GM15510 (cell line): ENCODE measurements around the gene YBX1.

Source experiments
- POLR2A ChIP-seq: IDR thresholded peaks from 3 replicates; pipeline ENCODE4 v1.6.1; 2011; ENCODE audit warnings: borderline replicate concordance; ENCODE audit not compliant: insufficient read length; ENCODE audit errors: extremely low read depth

The YBX1 gene

DNA sequence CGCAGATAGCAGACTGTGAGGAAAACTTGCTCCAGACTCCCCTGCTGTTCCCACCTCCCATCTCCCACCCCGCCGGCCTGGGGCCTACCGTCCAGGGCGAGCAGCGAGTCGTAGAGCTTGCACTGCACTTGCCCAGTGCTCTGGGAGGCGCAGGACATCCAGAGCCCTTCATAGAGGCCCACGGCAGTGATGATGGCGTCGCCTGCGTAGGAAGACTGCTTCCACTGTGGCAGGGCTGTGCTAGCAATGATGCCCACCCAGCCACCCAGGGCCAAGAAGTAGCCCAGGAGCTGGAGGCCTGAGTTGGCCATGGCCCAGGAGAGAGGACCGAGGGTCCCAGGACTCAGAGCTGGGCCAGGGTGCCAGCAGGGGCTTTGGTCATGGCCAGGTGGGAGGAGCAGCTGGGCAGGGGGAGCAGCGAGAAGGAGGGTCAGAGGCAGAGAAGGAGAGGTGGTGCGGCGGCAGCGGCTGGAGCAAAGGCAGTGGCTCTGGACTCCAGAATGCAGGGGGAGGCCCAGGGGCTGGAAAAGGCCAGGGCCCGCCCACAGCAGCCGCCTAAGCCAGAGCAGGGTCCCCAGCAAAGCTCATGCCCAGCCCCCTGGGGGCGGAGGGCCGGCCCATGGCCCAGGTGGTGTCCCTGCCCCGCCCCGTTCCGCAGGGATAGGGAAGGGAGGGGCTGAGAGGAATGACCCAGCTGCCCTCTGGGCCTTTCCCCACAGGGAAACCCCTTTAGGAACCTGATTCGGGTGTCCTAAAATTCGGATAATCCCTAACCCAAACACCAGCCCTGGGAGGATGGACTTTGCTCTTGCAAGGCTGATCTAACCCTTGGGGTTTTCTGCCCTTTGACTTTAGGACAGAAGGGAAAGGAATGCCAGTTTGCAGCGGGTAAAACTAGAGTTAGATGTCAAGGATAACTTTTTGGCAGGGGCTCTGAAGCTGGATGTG, 57.8 kb downstream of the YBX1 start, which contains the start of gene CLDN19:
CLDN19 (minus strand) TSS at position 484 of the 948 bp plus-strand sequence; CDS start at position 311, 173 bp downstream.
- TF ChIP-seq POLR2A, result no peak

DNA sequence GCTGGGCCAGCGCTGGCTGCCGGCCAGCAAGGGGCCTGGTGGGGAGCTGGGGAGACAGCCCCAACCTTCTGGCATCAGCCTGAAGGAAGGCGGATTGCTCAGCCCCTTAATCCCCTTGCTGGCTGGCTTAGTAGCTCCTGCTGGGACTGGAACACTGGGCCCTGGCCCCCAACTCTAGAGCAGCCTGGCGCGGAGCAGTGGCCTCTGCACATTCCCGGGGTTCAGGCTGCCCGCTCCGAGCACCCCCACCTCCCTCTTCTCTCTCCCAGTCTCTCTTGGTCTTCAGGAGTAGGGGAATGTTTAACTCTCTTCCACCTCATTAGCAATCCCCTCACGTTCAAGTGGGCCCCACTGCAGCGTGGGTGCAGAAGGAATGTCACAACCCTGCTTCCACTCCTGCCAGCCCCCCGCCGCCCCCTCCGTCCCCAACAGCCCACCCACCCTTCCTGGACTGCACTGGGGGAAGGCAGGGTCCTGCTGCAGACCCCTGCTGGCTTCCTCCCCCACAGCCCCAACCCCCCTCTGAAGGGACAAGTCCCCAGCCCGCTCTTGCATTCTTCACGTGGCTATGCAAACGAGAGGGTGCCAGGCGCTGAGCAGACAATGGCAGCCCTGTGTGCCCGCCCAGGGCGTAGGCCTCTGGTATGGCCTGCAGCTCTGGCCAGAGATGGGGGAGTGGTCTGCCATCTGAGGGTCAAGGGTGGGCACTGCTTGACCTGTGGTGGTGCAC, 58.8 kb downstream of the YBX1 start:
- TF ChIP-seq POLR2A, result no peak

DNA sequence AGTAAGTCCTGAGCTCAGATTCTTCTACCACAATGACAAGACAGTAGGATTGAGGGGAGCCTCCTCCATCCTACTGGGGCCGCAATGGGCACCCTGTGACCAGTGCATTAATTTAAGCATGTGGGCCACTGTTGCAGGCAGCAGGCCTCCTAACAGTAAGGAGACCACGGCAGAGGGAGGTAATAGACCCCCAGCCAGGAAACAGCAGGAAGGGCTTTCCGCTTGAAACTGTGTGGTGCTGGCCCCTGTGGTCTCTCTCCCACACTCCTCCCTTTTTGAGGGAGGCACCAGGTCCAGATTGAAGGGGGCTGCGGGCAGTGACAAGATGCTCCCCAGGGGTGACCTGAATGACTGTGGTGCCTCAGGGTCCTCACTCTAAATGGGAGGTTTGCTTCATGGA, 59.5 kb downstream of the YBX1 start:
- TF ChIP-seq POLR2A, result no peak

DNA sequence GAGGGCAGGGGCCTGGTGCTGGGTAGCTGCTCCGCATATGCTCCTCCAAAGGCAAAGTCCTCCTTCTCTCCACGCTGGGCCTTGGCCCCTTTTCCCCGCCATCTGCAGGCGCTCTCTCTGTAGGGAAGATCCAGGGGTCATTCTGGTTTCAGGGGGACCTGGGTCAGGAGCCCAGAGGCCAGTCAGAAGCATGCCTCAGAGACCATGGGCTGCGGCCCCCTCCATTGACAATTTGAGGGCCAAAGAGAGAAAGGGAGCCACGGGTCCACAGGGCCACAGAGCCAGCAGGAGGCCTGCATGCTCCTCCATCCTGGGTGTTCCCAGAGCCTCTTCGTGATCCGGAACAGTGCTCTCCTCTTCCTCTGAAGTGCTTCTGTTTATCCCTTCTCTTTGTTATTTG, 59.9 kb downstream of the YBX1 start:
- TF ChIP-seq POLR2A, result no peak

DNA sequence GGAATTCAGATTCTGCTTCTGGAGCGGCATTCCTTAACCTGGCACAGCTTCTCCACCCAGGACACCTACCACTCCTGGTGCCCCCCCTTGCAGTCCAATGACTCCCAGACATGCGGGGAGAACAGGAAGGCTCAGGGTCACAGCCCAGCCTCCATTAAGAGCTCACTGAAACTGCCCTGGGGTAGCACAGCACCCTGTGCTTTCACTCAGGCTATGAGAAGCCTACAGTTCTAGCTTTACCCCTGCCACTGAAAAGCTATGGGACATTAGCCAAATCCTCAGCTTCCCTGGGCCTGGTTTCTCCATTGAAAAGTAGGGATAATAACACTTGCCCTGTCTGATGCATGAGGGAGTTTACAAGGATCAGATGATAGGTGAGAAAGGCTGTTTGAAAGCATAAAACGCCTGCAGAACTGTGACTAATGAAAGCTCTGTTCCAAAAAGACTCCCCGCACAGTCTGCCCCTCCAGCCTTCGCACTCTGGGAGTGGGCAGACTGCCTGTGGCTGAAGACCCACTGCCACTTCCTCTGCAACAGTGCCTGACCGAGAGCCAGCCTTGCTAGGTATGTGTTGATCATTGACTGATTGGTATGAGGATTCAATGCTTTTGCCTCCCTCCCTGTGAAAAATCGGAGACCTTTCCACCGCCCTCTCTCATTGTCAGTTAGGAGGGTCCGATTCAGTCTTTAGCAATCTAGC, 60.5 kb downstream of the YBX1 start:
- TF ChIP-seq POLR2A, result no peak

DNA sequence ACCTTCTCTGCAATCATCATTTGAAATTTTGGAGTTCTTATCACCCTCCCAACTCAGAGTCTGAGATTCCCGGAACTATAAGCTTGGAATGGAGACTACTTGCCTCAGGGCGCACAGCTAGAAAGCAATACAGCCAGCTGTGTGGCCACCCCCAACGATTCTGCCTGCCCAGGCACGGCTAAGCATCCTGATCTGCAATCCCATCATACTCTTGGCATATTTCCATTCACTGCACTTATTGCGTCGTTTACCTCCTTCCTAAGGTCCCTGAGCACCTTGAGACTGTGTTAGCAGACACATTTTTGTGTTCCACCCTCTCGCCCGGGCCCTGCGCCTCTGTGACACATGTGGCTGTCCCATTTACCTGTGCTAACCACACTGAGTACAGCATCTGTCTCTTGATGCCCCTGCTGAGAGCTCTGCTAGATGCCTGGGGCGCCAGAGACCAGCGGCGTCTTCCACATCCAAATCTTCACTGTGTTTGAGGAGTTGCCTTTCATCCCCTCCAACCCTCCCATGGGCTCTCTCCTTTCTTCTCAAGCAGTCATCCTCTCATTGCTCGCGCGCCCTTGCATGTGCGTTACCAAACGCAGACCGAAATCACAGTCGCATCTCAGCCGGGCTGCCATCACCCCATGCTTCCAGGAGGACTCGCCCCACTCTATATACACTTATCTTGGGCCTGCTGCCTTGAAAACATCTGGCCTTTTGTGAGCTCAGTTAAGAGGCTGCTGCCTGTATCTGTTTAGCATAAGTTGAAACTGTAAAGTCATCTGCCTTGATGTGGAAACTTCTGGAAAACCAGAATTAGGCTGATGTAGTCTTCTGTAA, 61.3 kb downstream of the YBX1 start:
- TF ChIP-seq POLR2A, result no peak

DNA sequence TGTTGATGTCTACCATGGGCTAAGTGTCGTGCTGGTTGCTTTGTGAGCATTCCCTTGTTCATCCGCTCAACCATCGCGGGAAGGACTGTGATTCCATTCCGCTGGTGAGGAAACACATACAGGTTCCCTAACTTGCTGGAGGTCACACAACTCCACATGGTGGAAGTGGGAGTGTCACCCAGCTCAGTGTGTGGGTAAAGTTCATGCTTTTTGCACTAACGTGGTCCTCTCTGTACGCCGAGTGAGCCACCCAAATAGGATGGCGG, 61.9 kb downstream of the YBX1 start:
- no peak for TF ChIP-seq POLR2A

DNA sequence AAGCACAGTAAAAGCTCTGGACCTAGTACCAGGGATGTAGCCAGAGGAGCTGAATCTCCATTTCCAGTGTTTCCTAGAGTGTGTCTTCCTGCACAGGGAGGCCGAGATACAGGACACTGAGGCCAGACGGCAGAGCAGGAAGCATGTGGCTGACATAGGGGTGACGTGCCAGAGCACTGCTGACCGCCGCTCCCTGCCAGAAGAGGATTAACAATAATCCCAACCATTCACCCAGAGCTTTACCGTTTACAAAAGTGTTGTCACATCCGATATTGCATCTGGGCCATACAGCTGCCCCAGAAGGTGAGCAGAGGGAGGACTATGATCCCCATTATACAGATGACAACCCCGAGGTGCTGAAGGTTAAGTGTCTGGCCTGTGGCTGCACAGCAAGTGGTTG, 63.6 kb downstream of the YBX1 start:
- TF ChIP-seq POLR2A, result no peak

DNA sequence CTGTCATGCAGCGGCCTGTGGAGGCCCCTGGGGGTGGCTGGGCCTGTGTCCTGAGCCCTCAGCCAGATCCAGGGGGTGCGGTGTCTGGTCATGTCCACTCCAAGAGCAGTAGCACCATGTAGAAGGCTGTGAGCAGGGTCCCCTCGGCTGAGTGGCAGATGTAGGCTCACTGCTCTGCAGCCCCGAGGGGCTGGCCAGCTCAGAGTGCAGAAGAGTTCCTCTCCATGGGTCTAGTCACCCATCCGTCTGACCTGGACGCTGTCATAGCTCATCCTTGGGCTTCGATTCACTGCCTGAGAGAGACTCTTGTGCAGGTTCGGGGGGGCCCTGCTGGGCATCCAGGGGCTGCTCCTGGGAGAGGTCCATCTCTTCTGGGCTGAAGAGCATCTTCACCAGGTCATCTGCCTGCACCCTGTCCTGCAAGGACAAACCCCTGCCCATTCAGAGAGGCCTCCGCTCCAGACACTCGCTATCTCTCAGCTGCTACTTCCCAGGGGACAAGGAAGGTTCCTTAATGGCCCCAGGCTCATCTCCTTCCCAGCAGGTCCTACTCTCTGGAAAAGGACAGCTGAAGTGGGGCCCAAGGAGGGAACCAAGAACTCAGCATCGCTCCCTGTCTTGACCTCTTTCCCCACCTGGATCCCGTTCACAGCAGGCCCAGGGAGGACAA, 64.4 kb downstream of the YBX1 start:
- TF ChIP-seq POLR2A, result no peak

DNA sequence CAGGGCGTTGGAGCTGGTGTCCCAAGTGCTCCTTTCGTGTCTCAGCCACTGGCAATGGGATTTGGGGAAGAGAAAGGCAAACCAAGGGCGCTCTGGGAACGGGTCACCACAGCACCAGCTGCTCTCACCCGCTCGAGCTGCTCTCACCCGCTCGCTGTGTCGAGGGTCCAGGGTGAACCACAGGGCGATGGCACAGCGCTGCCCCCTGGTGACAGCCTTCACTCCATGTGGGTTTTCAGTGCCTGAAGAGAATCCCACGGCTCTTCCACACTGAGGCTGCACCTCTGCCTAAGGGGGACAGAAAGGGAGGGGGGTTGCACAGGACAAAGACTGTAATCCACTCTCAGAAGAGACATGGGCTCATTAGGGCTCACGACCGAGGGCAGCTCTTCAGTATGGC, 64.9 kb downstream of the YBX1 start:
- no peak for TF ChIP-seq POLR2A

DNA sequence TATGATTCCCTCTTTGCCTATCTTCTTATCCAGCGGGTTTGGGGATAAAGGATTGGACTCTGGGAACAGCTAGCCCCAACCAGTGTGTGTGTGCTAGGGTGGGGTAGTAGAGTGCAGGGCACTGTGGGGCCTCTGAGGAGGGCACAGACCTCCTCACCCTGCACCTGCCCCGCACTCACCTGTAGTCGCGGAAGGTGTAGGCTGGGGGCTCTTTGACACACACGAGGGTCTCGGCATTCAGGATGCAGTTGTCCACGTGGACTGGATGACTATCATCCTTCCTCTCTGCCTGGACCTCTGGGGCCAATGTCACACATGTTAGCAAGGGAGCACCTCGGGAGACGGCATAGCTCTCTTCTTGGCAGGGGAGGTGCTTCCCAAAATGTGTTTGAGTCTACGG, 65.8 kb downstream of the YBX1 start:
- no peak for TF ChIP-seq POLR2A

DNA sequence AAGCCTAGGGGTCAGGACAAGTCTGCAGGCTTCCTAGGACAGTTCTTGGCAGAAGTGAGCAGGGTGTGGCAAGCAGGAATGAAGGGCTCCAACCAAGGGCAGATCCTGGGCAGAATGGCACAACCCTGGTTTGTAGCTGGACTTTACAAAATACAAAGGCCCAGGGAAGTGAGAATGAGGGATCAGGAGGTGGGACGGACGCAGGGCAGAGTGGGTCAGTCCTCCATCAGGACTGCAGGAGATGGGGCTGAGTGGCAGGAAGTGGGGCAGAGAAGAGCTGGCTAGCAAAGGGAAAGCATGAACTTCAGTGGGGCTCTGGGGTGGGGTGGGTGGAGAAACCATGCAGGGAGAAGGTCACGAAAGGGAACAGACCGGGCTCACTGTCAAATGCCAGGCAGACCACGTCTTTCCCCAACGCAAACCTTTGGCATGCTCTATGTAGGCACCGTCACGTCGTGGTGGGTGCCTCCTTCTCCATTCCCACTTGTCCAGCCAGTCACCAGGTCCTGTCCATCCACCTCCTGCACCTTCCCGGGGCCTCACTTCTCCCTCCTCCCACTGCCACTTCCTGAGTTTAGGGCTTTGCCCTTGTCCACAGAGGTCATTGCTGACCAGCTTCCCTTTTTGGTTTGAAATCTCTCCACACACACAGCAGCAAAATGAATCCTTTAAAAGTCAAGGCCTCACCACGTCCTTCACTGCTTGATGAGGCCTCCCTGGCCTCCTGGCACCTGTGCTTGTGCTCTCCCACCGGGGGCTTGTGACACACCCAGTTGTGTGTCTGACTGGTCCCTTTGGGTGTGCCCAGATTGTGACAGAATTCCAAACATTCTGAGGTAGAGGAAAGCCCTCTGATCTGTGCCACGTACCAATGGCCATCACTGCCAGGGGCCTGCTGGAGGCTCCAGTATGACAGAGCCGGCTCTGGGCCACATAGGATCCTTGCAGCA, 66.5 kb downstream of the YBX1 start:
- TF ChIP-seq POLR2A, result no peak

DNA sequence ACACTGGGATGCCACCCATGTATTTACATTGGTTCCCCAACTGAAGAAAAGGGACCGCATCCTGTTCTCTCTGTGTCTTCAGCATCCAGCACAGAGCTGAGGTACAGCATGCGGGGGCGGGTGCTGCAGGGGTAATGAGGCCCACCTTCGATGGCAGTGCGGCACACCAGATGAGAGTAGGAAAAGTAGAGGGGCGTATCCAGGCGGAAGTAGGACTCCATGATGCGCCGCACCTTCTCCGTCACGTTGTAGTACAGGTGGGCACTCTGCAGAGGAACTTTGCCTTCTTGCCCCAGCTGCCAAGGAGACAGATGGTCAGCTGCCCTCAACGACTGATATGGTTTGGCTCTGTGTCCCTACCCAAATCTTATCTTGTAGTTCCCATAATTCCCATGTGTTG, 67.8 kb downstream of the YBX1 start:
- TF ChIP-seq POLR2A, result no peak
